NCI-H1930 (cell line): ENCODE results near the gene C1QTNF1.

Experiments used
- DNase-seq, 2 experiments: peaks; one replicate each; lab custom pipeline; 2025; lab: John Stamatoyannopoulos, UW

Gene C1QTNF1

DNA sequence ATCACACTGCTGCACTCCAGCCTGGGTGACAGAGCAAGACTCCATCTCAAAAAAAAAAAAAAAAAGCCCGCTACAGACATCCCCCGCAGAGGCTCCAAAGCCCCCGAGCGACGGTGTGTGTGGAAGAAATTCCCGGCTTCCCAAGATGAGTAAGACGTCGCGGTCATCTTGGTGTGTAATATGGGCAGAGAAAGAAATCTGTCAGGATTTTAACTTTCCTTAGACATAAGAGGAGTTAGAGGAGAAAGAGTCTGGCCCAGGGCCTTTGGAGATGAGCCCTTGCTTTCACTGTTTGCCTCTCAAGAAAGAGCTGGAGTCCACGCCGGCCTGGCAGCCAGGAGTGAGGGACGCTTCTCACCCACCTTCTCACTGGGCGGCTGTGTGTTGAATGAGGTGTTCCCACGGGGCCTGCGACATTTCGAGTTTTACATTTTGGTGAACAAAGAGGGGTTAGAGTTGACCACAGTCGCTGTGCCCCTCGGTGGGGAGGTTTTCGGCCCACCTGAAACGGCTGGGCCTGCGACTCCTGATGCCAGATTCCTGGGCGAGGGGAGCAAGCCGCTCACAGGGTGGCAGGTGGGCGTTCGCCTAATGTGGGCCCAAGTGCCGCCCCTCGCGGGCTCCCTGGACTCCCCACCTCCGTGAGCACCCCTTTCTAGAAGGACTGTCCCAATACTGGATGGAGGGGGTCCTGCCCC, 17.9 kb downstream of the C1QTNF1 start:
- DNase-seq = no peak

DNA sequence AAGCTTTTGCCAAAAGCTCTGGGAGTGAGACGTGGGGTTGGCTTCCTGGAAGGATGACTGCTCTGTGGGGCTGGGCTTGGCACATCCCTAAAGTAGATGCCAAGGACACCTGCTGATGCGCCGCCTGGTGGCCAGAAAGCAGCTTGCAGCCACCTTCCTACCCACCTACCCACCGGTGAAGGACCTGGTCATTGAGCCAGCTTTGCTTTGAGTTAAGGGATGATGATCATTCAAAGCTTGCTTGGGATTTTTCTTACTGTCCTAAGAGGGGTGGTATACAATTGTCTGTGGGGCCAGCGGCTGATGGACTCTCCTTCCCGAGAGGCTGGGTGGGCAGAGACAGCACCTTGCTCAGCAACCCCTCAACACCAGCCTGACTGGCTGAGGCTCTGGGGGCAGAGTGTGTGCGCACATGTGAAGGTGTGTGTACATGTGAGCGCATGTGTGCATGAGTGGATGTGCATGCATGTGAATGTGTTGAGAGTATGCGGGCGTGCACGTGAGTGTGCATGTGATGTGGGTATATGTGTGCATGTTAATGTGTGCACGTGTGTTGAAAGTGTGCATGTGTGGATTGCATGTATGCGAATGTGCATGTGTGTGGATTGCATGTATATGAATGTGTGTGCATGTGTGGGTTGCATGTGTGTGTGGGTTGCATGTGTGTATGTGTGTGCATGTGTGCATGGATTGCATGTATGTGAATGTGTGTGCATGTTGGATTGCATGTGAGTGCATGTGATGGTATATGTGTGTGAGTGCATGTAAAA, 18.6 kb downstream of the C1QTNF1 start:
- DNase-seq = peak in 1 of 2 experiments; percentile 65

DNA sequence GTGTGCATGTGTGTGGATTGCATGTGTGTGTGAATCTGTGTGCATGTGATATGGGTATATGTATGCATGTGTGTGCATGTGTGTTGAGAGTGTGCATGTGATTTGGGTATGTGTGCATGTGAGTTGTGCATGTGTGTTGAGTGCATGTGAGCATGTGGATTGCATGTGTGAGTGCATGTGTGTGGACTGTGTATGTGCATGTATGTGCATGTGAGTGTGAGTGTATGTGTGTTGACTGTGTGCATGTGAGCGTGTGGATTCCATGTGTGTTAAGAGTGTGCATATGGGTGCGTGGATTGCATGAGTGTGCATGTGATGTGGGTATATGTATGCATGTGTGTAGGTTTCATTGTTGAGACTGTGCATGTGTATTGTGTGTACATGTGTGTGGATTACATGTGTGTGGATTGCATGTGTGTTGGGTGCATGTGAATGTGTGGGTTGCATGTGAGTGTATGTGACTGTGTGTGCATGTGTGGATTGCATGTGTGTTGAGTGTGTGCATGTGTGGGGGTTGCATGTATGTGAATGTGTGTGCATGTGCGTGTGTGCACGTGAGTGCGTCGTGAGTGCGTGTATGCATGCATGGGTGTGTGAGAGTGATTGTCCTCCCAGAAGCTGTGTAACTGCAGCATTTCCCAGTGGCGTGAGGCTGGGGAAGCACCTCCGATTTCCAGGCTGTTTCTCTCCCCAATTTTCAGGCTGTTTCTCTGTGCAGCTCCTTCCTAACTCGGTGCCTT, 19.4 kb downstream of the C1QTNF1 start:
- no peak for DNase-seq

DNA sequence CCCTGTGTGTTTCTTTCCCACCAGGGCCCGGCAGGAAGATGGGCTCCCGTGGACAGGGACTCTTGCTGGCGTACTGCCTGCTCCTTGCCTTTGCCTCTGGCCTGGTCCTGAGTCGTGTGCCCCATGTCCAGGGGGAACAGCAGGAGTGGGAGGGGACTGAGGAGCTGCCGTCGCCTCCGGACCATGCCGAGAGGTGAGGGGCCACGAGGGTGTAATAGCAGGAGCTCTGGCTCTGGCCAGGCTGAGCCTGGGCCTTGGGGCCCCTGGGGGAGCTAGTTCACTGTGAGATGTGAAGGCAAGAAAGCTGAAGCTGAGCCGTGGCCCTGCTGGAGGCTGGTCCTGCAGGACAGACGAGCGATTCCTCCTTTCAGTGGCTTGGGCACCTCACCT, 20.0 kb downstream of the C1QTNF1 start:
- no peak for DNase-seq

DNA sequence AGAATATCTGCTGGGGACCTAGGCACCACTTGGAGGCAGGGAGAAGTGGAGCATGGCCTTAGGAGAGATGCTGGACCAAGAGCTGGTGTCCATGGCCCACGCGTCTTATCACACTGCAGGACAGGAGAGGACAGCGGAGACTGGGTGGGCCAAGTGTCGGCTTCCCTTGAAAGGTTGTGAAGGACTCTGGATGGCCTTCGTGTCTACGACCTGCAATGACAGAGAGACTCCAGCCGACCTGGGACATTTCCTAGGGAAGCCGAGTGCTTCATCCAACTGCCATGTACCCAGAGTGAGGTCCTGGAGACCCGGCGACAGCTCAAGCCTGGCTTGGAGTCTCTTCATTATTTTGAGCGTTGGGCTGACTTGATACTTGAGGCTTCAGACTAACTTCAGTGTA, 20.5 kb downstream of the C1QTNF1 start:
- no peak for DNase-seq

DNA sequence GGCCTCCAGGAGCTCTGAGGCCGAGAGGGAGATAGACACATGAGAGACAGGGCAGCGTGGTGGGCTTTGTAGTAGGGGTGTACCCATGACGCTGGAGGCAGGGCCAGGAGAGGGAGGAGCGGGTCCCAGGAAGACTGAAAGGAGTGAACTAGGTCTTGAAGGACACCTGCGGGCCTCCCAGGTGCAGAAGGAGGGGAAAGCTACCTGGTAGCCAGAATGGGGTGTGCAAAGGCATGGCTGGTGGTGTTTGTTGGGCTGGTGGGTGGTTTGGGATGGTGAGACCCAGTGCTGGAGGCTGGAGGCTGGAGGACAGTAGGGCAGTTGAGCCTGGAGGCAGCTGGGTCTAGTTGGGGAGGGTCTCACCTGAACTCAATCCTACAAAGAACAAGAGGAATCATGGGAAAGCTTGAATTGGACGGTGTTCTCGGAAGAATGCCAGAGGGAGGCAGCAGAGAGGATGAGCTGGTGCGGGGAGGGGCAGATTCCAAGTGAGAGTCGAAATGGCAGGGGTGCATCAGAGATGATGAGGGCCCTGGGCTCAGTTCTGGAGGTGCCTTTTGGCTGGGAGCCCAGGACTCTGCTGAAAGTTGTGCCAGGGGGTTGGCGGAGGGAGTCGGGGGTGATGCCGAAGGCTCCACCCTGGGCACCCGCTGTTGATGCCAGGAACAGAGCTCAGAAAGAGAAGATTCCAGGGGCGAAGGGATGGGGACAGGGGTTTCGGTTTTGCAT, 21.2 kb downstream of the C1QTNF1 start:
- no peak for DNase-seq

DNA sequence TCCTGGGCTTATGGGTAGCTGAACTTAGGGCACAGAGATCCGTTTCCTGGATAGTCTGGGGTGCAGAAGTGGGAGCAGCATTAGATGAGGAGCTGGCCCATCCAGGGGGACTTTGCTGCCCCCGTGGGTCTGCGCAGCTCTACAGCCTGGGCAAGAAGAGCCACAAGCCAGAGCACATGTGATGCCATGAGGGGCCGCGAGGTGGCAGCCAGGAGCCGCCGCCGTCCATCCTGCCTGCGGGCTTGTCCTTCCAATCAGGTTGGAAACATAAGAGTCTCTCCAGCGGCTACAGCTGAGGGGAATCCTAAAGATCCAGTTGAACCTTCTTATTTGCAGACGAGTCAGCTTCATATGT, 21.9 kb downstream of the C1QTNF1 start:
- DNase-seq = peak in 1 of 2 experiments; percentile 56

- no peak for DNase-seq
Measured at GRCh38 chr17:79046197-79046915, 22.4 kb downstream of the C1QTNF1 start.

DNA sequence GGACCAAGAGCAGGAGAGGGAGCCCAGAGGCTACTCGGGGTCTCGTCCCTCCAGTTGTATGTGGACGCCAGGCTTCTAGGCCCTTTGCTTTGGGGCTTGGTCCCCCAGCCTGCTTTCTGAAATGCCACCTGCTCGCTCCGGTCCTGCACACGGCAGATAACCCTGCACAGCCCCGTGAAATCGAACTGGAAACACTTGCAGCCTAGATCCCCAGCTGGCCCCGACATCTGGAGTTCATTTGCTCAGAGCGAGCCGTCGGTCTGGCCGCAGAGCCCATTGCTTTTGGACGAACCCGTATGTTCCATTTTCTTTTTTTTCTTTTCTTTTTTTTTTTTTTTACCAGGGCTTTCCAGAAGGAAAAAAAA, 22.9 kb downstream of the C1QTNF1 start:
- no peak for DNase-seq

GRCh38 chr17:79047291-79047920, 23.4 kb downstream of the C1QTNF1 start:
- DNase-seq = no peak

GRCh38 chr17:79047923-79048825, 24.2 kb downstream of the C1QTNF1 start:
- no peak for DNase-seq

- no peak for DNase-seq
Measured at GRCh38 chr17:79048826-79049755, 25.1 kb downstream of the C1QTNF1 start.

DNA sequence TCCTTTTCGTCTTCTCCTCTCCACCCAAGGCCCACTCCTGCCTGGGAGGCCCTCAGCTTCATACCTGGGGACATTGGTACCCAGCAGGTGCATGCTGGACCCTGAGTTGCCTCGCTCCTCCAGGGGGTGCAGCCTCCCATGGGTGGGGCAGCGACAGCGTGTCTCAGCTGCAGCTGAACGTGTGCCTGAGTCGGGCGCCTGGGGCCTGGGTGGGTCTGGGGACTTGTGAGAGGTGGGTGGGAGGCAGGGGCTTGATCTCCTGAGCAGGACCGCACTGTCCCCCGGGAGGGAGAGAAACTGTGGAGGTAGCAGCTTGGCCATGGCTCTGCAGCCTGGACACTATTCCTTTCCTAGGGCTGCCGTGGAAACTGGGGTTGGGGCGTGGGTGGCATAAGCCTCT, 25.9 kb downstream of the C1QTNF1 start:
- no peak for DNase-seq

GRCh38 chr17:79050551-79050950, 26.6 kb downstream of the C1QTNF1 start:
- DNase-seq = no peak

DNA sequence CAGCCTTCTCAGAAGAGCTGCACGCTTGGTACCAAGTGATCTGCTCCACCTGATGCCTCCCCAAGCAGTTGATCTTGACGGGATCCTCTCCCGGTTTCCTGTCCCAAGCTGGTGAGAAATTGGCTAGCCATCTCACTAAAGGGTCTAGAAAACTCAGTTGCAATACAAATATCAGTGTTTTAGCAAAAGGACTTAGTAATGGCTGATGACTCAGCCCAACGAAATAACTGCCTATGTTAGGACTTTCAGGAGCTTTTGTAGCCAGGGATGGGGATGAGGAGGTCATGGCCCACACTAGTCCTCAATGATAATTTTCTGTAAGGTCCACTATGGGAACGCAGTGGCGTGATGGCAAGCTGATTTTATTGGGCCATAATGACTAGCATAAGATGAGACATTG, 27.3 kb downstream of the C1QTNF1 start:
- DNase-seq = no peak

GRCh38 chr17:79052131-79052530, 28.2 kb downstream of the C1QTNF1 start:
- no peak for DNase-seq

GRCh38 chr17:79053251-79053925, 29.4 kb downstream of the C1QTNF1 start:
- no peak for DNase-seq

GRCh38 chr17:79054200-79054960, 30.4 kb downstream of the C1QTNF1 start:
- DNase-seq = no peak
